CD8-positive, alpha-beta memory T cell (primary cell): ENCODE data around the gene TBCA. TPM values are rescaled to one million over a fixed set of nuclear protein-coding genes. Genes with fewer than 3 reads are reported as not detected.
A peak's percentile ranks its signal among the peaks of the same experiment; 100 is the strongest.

Experiments used
- CTCF ChIA-PET: fragments of 350-600 bp; sonication (Branson Sonifier 250); formaldehyde crosslinking; loops from one replicate; lab custom pipeline; 2021; ENCODE audit warnings: antibody characterized with exemption; lab: Charles Lee
- POLR2A ChIA-PET: fragments of 350-600 bp; sonication (Branson Sonifier 250); formaldehyde crosslinking; loops from one replicate; lab custom pipeline; 2021; ENCODE audit warnings: antibody characterized with exemption; lab: Charles Lee
- DNase-seq, 5 donors: peaks; one replicate each; pipeline versions ENCODE4 v3.0.0 to v3.0.0-alpha.2; 2020 to 2022; ENCODE audit warnings: mixed read lengths in 1 of 5
- H3K27ac ChIP-seq: one replicate; pipeline ENCODE4 v1.7.0; 2013; ENCODE audit warnings: low read depth, mild to moderate bottlenecking, low read length, moderate library complexity
- H3K27me3 ChIP-seq: 2 replicates; pipeline ENCODE4 v1.7.0; 2013; ENCODE audit warnings: low read length, mild to moderate bottlenecking; ENCODE audit not compliant: insufficient read depth, poor library complexity, severe bottlenecking
- H3K36me3 ChIP-seq: 2 replicates; pipeline ENCODE4 v1.7.0; 2013; ENCODE audit warnings: mild to moderate bottlenecking, low read length, moderate library complexity; ENCODE audit not compliant: insufficient read depth
- H3K4me1 ChIP-seq: 2 replicates; pipeline ENCODE4 v1.7.0; 2013; ENCODE audit warnings: mild to moderate bottlenecking, low read length, moderate library complexity; ENCODE audit not compliant: insufficient read depth
- H3K4me3 ChIP-seq: 2 replicates; pipeline ENCODE4 v1.7.0; 2013; ENCODE audit warnings: mild to moderate bottlenecking, low read length
- H3K9me3 ChIP-seq: 2 replicates; pipeline ENCODE4 v1.7.0; 2013; ENCODE audit warnings: mild to moderate bottlenecking, low read length
- H3K27ac Mint-ChIP-seq, 8 donors: one replicate each; pipeline ENCODE4 v1.8.0; 2020 to 2021; ENCODE audit warnings: mixed read lengths in 8 of 8, mild to moderate bottlenecking in 6 of 8, inconsistent platforms in 3 of 8, moderate library complexity in 3 of 8
- H3K27me3 Mint-ChIP-seq, 2 donors: one replicate each; pipeline ENCODE4 v1.8.0; 2020 to 2021; ENCODE audit warnings: mixed read lengths in 2 of 2, mild to moderate bottlenecking in 1 of 2, moderate library complexity in 1 of 2
- H3K36me3 Mint-ChIP-seq, 3 donors: one replicate each; pipeline ENCODE4 v1.8.0; 2020 to 2021; ENCODE audit warnings: mixed read lengths in 3 of 3, inconsistent platforms in 1 of 3, mild to moderate bottlenecking in 1 of 3
- H3K4me1 Mint-ChIP-seq, 3 donors: one replicate each; pipeline ENCODE4 v1.8.0; 2020 to 2021; ENCODE audit warnings: mixed read lengths in 3 of 3, inconsistent platforms in 1 of 3, mild to moderate bottlenecking in 1 of 3
- H3K4me3 Mint-ChIP-seq, 7 donors: one replicate each; pipeline ENCODE4 v1.8.0; 2020 to 2021; ENCODE audit warnings: mixed read lengths in 7 of 7, mild to moderate bottlenecking in 6 of 7, moderate library complexity in 4 of 7, inconsistent platforms in 2 of 7
- H3K9me3 Mint-ChIP-seq, 5 donors: one replicate each; pipeline ENCODE4 v1.8.0; 2020 to 2022; ENCODE audit warnings: mixed read lengths in 5 of 5, mild to moderate bottlenecking in 3 of 5, moderate library complexity in 2 of 5, inconsistent platforms in 1 of 5
- polyA plus RNA-seq: library from polyadenylated mRNA; unstranded; fragments of 300-500 nt; fragmentation: Illumina TruSeq; gene quantifications from one replicate; pipeline ENCODE4 v1.2.3, GENCODE V29; 2021
- total RNA-seq, 2 experiments: library from RNA; stranded (reverse); gene quantifications; one replicate each; pipeline ENCODE4 v1.2.3, GENCODE V29; 2021

Gene TBCA, protein sequence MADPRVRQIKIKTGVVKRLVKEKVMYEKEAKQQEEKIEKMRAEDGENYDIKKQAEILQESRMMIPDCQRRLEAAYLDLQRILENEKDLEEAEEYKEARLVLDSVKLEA
- total RNA-seq (100 to 1,000 TPM; 237 to 239 TPM), polyA plus RNA-seq (193 TPM)

DNA sequence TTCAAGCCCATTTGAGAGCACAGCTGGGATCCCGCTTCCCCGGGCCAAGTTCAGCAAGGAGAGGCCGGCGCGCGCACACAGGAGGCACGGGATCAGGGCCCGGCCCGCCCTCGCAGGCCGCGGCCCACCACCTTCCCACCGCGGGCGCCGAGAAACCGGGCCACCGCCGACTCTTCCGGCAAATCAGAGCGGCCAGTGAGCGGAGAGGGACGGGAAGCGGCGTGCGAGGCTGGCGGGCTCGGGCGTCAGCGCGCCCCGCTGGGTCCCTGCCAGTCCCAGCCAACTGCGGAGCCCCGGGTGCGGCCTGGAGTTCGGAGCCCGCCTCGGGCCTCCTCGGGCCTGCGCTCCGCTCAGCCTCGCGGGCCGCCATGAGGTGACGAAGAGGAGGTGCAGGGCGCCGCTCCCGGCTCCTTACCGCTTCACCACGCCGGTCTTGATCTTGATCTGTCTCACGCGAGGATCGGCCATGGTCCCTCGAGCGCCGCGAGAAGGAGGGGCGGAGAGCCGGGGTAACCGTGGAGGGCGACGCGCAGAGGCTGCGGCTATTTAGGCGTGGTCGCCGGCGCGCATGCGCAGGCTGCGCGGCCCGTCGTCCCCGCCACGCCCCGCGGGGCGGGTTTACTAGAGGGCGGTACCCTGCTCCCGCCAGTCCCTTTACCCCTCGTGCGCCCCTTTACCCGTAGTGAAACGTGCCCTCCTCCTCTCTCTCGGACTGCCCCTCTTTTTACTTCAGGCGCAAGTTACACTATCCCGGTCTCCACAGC is at the start of gene TBCA:
Gene TBCA (minus strand): TSS at position 550 of the 764 bp plus-strand sequence. CDS start 82 bp downstream, at position 468.
- H3K36me3 Mint-ChIP-seq: peaks cover 0 to 27% (median 1%) of the 10 kb centered on the region in 3 donors
- peak; percentile 89 to 96 (median 94) for DNase-seq
- H3K4me1 Mint-ChIP-seq: peaks cover 43 to 54% (median 53%) of the 10 kb centered on the region in 3 donors
- H3K27me3 Mint-ChIP-seq: no peaks in the 10 kb centered on the region
- Histone ChIP-seq H3K27ac (peak within 1 kb of the TSS; percentile 87), H3K36me3 (peaks cover 5% of the 10 kb centered on the region), H3K4me3 (peak within 1 kb of the TSS; percentile 86), H3K4me1 (peaks cover 43% of the 10 kb centered on the region), H3K9me3 (no peaks in the 10 kb centered on the region), H3K27me3 (no peaks in the 10 kb centered on the region)
- peak within 1 kb of the TSS; percentile 96 to 100 (median 98) for H3K27ac Mint-ChIP-seq
- ChIA-PET POLR2A (no interaction called here), CTCF (interaction anchor here (0.9 to 1.4 kb wide), 2 partner anchors 130 to 283 kb away, joined by 3 to 4 read pairs; no protein-coding TSS in a partner anchor)
- H3K9me3 Mint-ChIP-seq: no peaks in the 10 kb centered on the region
- peak within 1 kb of the TSS; percentile 88 to 97 (median 92) for H3K4me3 Mint-ChIP-seq

DNA sequence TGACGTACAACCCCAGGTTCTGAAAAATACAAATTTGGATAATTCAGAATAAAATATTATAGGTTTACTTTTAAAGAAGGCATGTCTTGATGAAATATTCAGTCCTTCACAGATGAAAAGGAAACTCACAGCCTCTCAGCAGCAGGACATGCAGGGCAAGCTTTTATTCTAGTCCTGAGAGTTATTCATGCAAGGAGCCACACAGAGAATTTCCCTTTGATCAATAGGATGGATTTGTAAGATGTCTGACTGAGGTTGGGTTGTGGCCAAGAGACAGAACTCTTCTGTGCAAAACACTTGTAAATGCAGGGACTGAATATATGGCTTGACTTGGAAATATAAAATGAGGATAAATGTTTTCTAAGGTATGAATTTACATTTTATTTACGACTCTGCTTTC is 48.8 kb upstream of the TBCA start:
- Histone ChIP-seq H3K36me3 (no peaks in the 10 kb centered on the region), H3K27ac (no peak overlapping the region), H3K4me3 (no peak overlapping the region), H3K9me3 (no peaks in the 10 kb centered on the region), H3K4me1 (no peaks in the 10 kb centered on the region), H3K27me3 (no peaks in the 10 kb centered on the region)
- H3K36me3 Mint-ChIP-seq: no peaks in the 10 kb centered on the region
- ChIA-PET CTCF (interaction anchor here (1.3 to 1.6 kb wide), 2 partner anchors 9 to 12 kb away, joined by 3 to 5 read pairs; no protein-coding TSS in a partner anchor), POLR2A (no interaction called here)
- H3K9me3 Mint-ChIP-seq: no peaks in the 10 kb centered on the region
- no peak overlapping the region for H3K27ac Mint-ChIP-seq
- no peaks in the 10 kb centered on the region for H3K4me1 Mint-ChIP-seq
- no peak overlapping the region for H3K4me3 Mint-ChIP-seq
- no peak for DNase-seq
- peaks cover 7 to 50% of the 10 kb centered on the region in 2 donors for H3K27me3 Mint-ChIP-seq

DNA sequence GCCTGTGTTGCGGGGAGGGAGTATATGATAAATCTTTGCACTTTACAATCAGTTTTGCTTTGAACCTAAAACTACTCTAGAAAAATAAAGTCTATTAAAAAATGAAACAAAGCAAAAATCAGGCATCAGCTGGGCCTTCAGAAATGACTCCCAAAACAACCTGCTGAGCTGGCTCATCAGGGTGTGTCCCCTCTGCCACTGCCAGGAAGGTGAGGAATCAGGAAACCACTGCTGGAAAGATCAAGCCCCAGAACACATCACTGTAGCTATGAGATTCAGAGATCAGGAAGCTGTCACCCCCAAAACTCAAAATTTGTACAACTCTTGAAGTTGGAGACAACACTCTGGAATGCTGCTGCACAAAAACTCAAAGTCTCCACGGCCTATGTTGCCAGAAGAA is 40.5 kb upstream of the TBCA start:
- ChIA-PET POLR2A (no interaction called here), CTCF (no interaction called here)
- no peak for DNase-seq
- no peak overlapping the region for H3K27ac Mint-ChIP-seq
- no peak overlapping the region for H3K4me3 Mint-ChIP-seq
- no peaks in the 10 kb centered on the region for H3K9me3 Mint-ChIP-seq
- no peaks in the 10 kb centered on the region for H3K36me3 Mint-ChIP-seq
- no peak overlapping the region for H3K27ac ChIP-seq
- no peaks in the 10 kb centered on the region for H3K27me3 ChIP-seq
- H3K27me3 Mint-ChIP-seq: peaks cover 8 to 10% of the 10 kb centered on the region in 2 donors
- H3K9me3 ChIP-seq: no peaks in the 10 kb centered on the region
- no peaks in the 10 kb centered on the region for H3K4me1 Mint-ChIP-seq
- no peaks in the 10 kb centered on the region for H3K36me3 ChIP-seq
- no peak overlapping the region for H3K4me3 ChIP-seq
- no peaks in the 10 kb centered on the region for H3K4me1 ChIP-seq

DNA sequence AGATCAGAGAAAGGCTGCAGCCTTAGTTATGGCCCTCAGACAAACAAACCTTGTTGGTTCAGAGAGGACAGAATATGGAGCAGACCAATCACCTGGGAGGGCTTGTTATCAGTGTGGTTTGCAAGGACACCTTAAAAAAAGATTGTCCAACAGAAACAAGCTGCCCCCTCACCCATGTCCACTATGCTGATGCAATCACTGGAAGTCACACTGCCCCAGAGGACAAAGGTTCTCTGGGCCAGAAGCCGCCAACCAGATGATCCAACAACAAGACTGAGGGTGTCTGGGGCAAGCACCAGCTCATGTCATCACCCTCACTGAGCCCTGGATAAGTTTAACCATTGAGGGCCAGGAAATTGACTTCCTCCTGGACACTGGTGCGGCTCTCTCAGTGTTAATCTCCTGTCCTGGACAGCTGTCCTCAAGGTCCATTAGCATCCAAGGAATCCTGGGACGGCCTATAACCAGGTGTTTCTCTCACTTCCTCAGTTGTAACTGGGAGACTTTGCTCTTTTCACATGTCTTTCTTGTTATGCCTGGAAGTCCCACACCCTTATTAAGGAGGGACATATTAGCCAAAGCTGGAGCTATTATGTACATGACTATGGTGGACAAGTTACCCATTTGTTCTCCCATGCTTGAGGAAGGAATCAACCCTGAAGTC is 36.9 kb upstream of the TBCA start:
- H3K27me3 Mint-ChIP-seq: peaks cover 4 to 11% of the 10 kb centered on the region in 2 donors

DNA sequence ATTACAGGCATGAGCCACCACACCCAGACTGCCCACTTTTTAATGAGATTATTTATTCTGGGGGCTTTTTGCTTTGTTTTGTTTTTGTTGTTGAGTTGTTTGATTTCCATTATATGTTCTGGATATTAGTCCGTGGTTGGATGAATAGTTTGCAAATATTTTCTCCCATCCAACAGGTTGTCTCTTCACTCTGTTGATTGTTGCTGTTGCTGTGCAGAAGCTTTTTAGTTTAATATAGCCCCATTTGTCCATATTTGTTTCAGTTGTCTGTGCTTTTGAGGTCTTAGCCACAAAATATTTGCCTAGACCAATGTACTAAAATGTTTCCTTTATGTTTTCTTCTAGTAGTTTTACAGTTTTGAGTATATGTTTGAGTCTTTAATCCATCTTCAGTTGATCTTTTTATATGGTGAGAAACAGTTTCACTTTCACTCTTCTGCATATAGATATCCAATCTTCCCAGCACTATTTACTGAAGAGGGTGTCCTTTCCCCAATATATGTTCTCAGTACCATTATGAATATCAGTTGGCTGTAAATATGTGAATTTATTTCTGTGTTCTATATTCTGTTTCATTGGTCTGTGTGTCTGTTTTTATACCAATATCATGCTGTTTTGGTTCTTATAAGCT is 30.2 kb upstream of the TBCA start:
- Histone ChIP-seq H3K27ac (no peak overlapping the region), H3K27me3 (no peaks in the 10 kb centered on the region), H3K36me3 (no peaks in the 10 kb centered on the region), H3K4me1 (no peaks in the 10 kb centered on the region), H3K9me3 (no peaks in the 10 kb centered on the region), H3K4me3 (peak overlapping the region; percentile 30)
- POLR2A ChIA-PET: no interaction called here
- Mint-ChIP-seq H3K27ac (peak overlapping the region in 7 of 8 donors; percentile 44 to 92 (median 82)), H3K4me1 (peaks cover 12 to 21% (median 18%) of the 10 kb centered on the region in 3 donors), H3K4me3 (peak overlapping the region; percentile 19 to 86 (median 82)), H3K9me3 (peaks cover 7 to 31% (median 22%) of the 10 kb centered on the region in 5 donors), H3K27me3 (peaks cover 0 to 3% of the 10 kb centered on the region in 2 donors), H3K36me3 (peaks cover 0 to 14% (median 0%) of the 10 kb centered on the region in 3 donors)
- CTCF ChIA-PET: no interaction called here
- DNase-seq: no peak

More for the DNA sequence above, 36.9 kb upstream of the TBCA start:
- ChIA-PET CTCF (interaction anchor here (0.7 to 1.6 kb wide), 2 partner anchors 12 to 83 kb away, joined by 3 read pairs; no protein-coding TSS in a partner anchor), POLR2A (no interaction called here)
- DNase-seq: no peak
- Mint-ChIP-seq H3K4me1 (no peaks in the 10 kb centered on the region), H3K36me3 (peaks cover 0 to 8% (median 0%) of the 10 kb centered on the region in 3 donors), H3K27ac (no peak overlapping the region), H3K4me3 (no peak overlapping the region), H3K9me3 (peaks cover 3 to 17% (median 12%) of the 10 kb centered on the region in 5 donors)
- no peaks in the 10 kb centered on the region for H3K36me3 ChIP-seq
- H3K4me3 ChIP-seq: no peak overlapping the region
- H3K27ac ChIP-seq: no peak overlapping the region
- H3K27me3 ChIP-seq: no peaks in the 10 kb centered on the region
- H3K9me3 ChIP-seq: no peaks in the 10 kb centered on the region
- H3K4me1 ChIP-seq: no peaks in the 10 kb centered on the region

DNA sequence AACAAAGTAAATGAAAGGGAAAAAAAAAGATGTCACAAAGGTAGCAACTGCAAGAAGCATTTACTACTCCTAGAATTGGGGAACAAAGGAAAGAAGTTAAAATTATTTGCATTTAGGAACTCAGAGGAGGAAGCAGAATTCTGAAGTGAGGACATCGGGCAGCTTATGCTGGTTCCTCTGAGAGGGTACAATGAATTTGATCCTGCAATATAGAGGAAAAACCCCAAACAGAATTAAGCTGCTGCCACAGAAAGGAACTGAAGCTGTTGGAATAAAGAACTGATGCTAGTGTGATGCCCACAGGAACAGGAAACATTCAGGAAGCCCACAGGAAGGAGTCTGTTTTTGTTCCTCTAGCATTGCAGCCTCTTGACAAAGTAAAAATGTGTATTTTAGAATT is 22.3 kb upstream of the TBCA start:
- Histone ChIP-seq H3K36me3 (no peaks in the 10 kb centered on the region), H3K4me1 (no peaks in the 10 kb centered on the region), H3K27ac (no peak overlapping the region), H3K4me3 (no peak overlapping the region), H3K9me3 (no peaks in the 10 kb centered on the region), H3K27me3 (peaks cover 22% of the 10 kb centered on the region)
- Mint-ChIP-seq H3K36me3 (peaks cover 0 to 9% (median 0%) of the 10 kb centered on the region in 3 donors), H3K4me3 (no peak overlapping the region), H3K27me3 (peaks cover 35 to 51% of the 10 kb centered on the region in 2 donors), H3K4me1 (no peaks in the 10 kb centered on the region), H3K9me3 (peaks cover 12 to 44% (median 32%) of the 10 kb centered on the region in 5 donors), H3K27ac (no peak overlapping the region)
- no peak for DNase-seq
- POLR2A ChIA-PET: no interaction called here
- CTCF ChIA-PET: no interaction called here

DNA sequence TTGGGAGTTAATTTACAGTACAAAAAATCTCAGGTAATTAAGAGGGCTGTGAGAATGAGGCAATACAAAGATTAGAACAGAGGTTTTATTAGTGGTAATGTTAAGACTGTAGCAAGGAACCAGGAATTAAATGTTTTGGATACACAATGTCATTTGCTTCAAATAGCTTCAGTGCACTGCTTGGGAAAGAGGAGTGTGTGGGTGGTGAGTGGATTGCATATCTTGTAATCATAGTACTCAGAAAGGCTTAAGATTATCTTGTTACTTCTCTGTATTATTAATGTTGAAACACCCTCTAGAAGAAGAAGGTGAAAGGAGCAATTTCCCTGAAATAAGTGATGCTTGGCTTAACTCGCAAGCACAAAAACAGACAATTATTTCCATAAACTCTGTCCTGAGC is 21.0 kb upstream of the TBCA start:
- Mint-ChIP-seq H3K27me3 (peaks cover 32 to 51% of the 10 kb centered on the region in 2 donors), H3K4me1 (no peaks in the 10 kb centered on the region), H3K9me3 (peaks cover 12 to 37% (median 29%) of the 10 kb centered on the region in 5 donors), H3K36me3 (peaks cover 0 to 9% (median 2%) of the 10 kb centered on the region in 3 donors), H3K4me3 (no peak overlapping the region), H3K27ac (no peak overlapping the region)
- no peak for DNase-seq
- Histone ChIP-seq H3K9me3 (no peaks in the 10 kb centered on the region), H3K4me3 (no peak overlapping the region), H3K36me3 (no peaks in the 10 kb centered on the region), H3K27me3 (peaks cover 22% of the 10 kb centered on the region), H3K27ac (no peak overlapping the region), H3K4me1 (no peaks in the 10 kb centered on the region)
- CTCF ChIA-PET: no interaction called here
- POLR2A ChIA-PET: no interaction called here
